Gastroesophageal sphincter (tissue), 3 donors: ENCODE results near the gene RPS6KB2.

Source experiments
- CTCF ChIP-seq, 4 experiments: fragments of 200-600 bp in 2 of 4; fragments of 450-650 bp in 2 of 4; sonication (generic) in 1 of 4; IDR thresholded peaks; one replicate each; pipeline ENCODE4 v1.5.1; 2017 to 2019; ENCODE audit warnings: antibody characterized with exemption in 4 of 4, mild to moderate bottlenecking in 2 of 4, moderate library complexity in 2 of 4
- EP300 ChIP-seq: sonication (generic); formaldehyde crosslinking; IDR thresholded peaks from one replicate; pipeline ENCODE4 v1.6.1; 2017; ENCODE audit warnings: antibody characterized with exemption, mild to moderate bottlenecking
- POLR2A ChIP-seq, 2 donors: fragments of 450-650 bp; IDR thresholded peaks; one replicate each; pipeline ENCODE4 v1.6.1; 2017; ENCODE audit warnings: antibody characterized with exemption in 2 of 2, mild to moderate bottlenecking in 2 of 2, moderate library complexity in 1 of 2

GRCh38 chr11:67463186-67463585 is 34.9 kb downstream of the RPS6KB2 start:
- TF ChIP-seq CTCF (IDR thresholded peaks at IDR 0.05) (no peak), POLR2A (IDR thresholded peaks at IDR 0.05) (no peak), EP300 (no peak)
